Natural killer cell (primary cell): ENCODE measurements around the gene PLAC8L1. TPM values are rescaled to one million over a fixed set of nuclear protein-coding genes. Genes with fewer than 3 reads are reported as not detected.

Source experiments
- ATAC-seq, 3 donors: fragments of 150-1000 bp in 2 of 3; fragments of 200-7000 bp in 1 of 3; cut with Tn5 transposase; 1 replicate in 1 of 3; 2 replicates in 2 of 3; pipeline ENCODE4 v1.10.0; 2021; ENCODE audit warnings: mild to moderate bottlenecking in 2 of 3, moderate library complexity in 2 of 3
- DNase-seq, 2 donors: peaks; one replicate each; pipeline versions ENCODE4 v3.0.0 to v3.0.0-alpha.2; 2013 to 2021; ENCODE audit warnings: mixed read lengths in 1 of 2
- H3K27ac ChIP-seq: one replicate; pipeline ENCODE4 v1.5.1; 2013; ENCODE audit warnings: mild to moderate bottlenecking, low read length
- H3K27me3 ChIP-seq: one replicate; pipeline ENCODE4 v1.6.1; 2013; ENCODE audit warnings: low read length; ENCODE audit not compliant: control insufficient read depth, insufficient read depth
- H3K36me3 ChIP-seq: one replicate; pipeline ENCODE4 v1.6.1; 2013; ENCODE audit warnings: low read length; ENCODE audit not compliant: control insufficient read depth, insufficient read depth
- H3K4me1 ChIP-seq: one replicate; pipeline ENCODE4 v1.6.1; 2013; ENCODE audit warnings: low read length; ENCODE audit not compliant: control insufficient read depth, insufficient read depth
- H3K4me3 ChIP-seq: one replicate; pipeline ENCODE4 v1.5.1; 2013; ENCODE audit warnings: low read length
- H3K9me3 ChIP-seq: one replicate; pipeline ENCODE4 v1.6.1; 2013; ENCODE audit warnings: low read length; ENCODE audit not compliant: control insufficient read depth, insufficient read depth
- H3K27ac Mint-ChIP-seq, 2 donors: one replicate each; pipeline ENCODE4 v1.8.0; 2022; ENCODE audit warnings: mild to moderate bottlenecking in 2 of 2, mixed read lengths in 2 of 2, moderate library complexity in 1 of 2
- H3K27me3 Mint-ChIP-seq, 2 donors: one replicate each; pipeline ENCODE4 v1.8.0; 2022; ENCODE audit warnings: low read depth in 2 of 2, mixed read lengths in 2 of 2
- H3K36me3 Mint-ChIP-seq: one replicate; pipeline ENCODE4 v1.8.0; 2022; ENCODE audit warnings: mixed read lengths
- H3K4me1 Mint-ChIP-seq, 2 donors: one replicate each; pipeline ENCODE4 v1.8.0; 2022; ENCODE audit warnings: mixed read lengths in 2 of 2
- H3K4me3 Mint-ChIP-seq: one replicate; pipeline ENCODE4 v1.8.0; 2022; ENCODE audit warnings: mild to moderate bottlenecking, moderate library complexity, mixed read lengths
- H3K9me3 Mint-ChIP-seq, 2 donors: one replicate each; pipeline ENCODE4 v1.8.0; 2022; ENCODE audit warnings: mixed read lengths in 2 of 2
- CTCF ChIP-seq: fragments of 200-600 bp; IDR thresholded peaks from one replicate; pipeline ENCODE4 v1.8.0; 2022; ENCODE audit warnings: antibody characterized with exemption
- WGBS: methylation state at CpG from one replicate; pipeline ENCODE4 v1.1.7; 2013; ENCODE audit warnings: missing lambda C conversion rate; ENCODE audit not compliant: insufficient coverage; 5-methylcytosine and 5-hydroxymethylcytosine counted together
- intact Hi-C: fragments of 100-400 bp; cut with micrococcal nuclease; formaldehyde crosslinking; loops from one replicate; pipeline ENCODE4 v1.14.2; 2022
- total RNA-seq, 4 donors: library from RNA; stranded (reverse); fragments of 120-200 nt in 1 of 4; gene quantifications; one replicate each; pipeline versions ENCODE4 v1.2.3 to v1.2.4, GENCODE V29; 2013 to 2022

The PLAC8L1 gene
- total RNA-seq, 3 donors from 2014 or later (not counting 1 experiment from before 2014, with no cell fraction given): 0.45 TPM; not detected in 2

DNA sequence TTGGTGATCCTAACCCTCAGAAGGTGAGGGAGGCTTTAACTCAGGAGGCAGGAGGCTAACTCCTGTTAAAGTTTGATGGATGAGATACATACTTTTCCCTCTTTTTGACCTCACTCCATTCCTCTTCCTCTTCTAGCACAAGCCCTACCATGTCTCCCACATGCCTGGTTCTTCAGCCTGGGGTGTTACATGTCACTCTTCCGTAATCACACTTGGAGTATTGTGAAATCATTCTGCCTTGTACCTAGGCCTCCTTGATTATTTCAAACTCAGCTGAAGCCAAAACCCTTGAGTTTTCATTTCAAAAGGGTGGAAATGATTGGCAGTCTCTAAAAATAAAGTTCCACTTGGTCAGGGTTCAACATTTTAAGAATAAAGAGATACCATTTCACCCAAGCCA is 1.8 kb downstream of the PLAC8L1 start:
- H3K4me3 ChIP-seq: no peak overlapping the region
- no peaks in the 10 kb centered on the region for H3K27me3 ChIP-seq
- no peaks in the 10 kb centered on the region for H3K9me3 ChIP-seq
- DNase-seq (no peak), ATAC-seq (no peak)
- TF ChIP-seq CTCF: no peak
- no peaks in the 10 kb centered on the region for H3K9me3 Mint-ChIP-seq
- H3K36me3 ChIP-seq: no peaks in the 10 kb centered on the region
- intact Hi-C loops: no loop called here
- H3K4me1 ChIP-seq: no peaks in the 10 kb centered on the region
- no peaks in the 10 kb centered on the region for H3K4me1 Mint-ChIP-seq
- H3K27me3 Mint-ChIP-seq: no peaks in the 10 kb centered on the region
- no peaks in the 10 kb centered on the region for H3K36me3 Mint-ChIP-seq
- no peak overlapping the region for H3K27ac Mint-ChIP-seq
- no peak overlapping the region for H3K27ac ChIP-seq
- no peak overlapping the region for H3K4me3 Mint-ChIP-seq
- WGBS: 100% methylated on average over 1 of the region's 1 CpG

GRCh38 chr5:146101646-146102045 is 3.7 kb downstream of the PLAC8L1 start:
- DNase-seq: no peak
- no peak overlapping the region for H3K4me3 Mint-ChIP-seq
- Histone ChIP-seq H3K9me3 (no peaks in the 10 kb centered on the region), H3K27ac (no peak overlapping the region), H3K4me3 (no peak overlapping the region), H3K4me1 (no peaks in the 10 kb centered on the region), H3K36me3 (no peaks in the 10 kb centered on the region), H3K27me3 (no peaks in the 10 kb centered on the region)
- ATAC-seq: no peak
- no peaks in the 10 kb centered on the region for H3K36me3 Mint-ChIP-seq
- no peaks in the 10 kb centered on the region for H3K4me1 Mint-ChIP-seq
- intact Hi-C loops: no loop called here
- H3K27ac Mint-ChIP-seq: no peak overlapping the region
- no CpG with 5 or more reads among the region's 2 CpGs for WGBS
- no peaks in the 10 kb centered on the region for H3K27me3 Mint-ChIP-seq
- no peaks in the 10 kb centered on the region for H3K9me3 Mint-ChIP-seq
- TF ChIP-seq CTCF: no peak

GRCh38 chr5:146098047-146098446 is 7.3 kb downstream of the PLAC8L1 start:
- H3K36me3 Mint-ChIP-seq: no peaks in the 10 kb centered on the region
- Histone ChIP-seq H3K4me3 (no peak overlapping the region), H3K9me3 (no peaks in the 10 kb centered on the region), H3K27ac (no peak overlapping the region), H3K27me3 (no peaks in the 10 kb centered on the region), H3K36me3 (no peaks in the 10 kb centered on the region), H3K4me1 (no peaks in the 10 kb centered on the region)
- no peak for ATAC-seq
- H3K4me3 Mint-ChIP-seq: no peak overlapping the region
- H3K9me3 Mint-ChIP-seq: no peaks in the 10 kb centered on the region
- no peak for DNase-seq
- H3K27me3 Mint-ChIP-seq: no peaks in the 10 kb centered on the region
- H3K4me1 Mint-ChIP-seq: no peaks in the 10 kb centered on the region
- WGBS: 94% methylated on average over 6 of the region's 6 CpGs
- H3K27ac Mint-ChIP-seq: no peak overlapping the region
- no peak for TF ChIP-seq CTCF
- intact Hi-C loops: no loop called here

GRCh38 chr5:146091881-146092280 is 13.5 kb downstream of the PLAC8L1 start:
- TF ChIP-seq CTCF: no peak
- no peaks in the 10 kb centered on the region for H3K4me1 Mint-ChIP-seq
- H3K9me3 ChIP-seq: no peaks in the 10 kb centered on the region
- intact Hi-C loops: no loop called here
- no peaks in the 10 kb centered on the region for H3K9me3 Mint-ChIP-seq
- no peak for ATAC-seq
- no peak overlapping the region for H3K27ac ChIP-seq
- H3K4me3 Mint-ChIP-seq: no peak overlapping the region
- no peak for DNase-seq
- no peak overlapping the region for H3K27ac Mint-ChIP-seq
- no peaks in the 10 kb centered on the region for H3K36me3 ChIP-seq
- WGBS: 60% methylated on average over 1 of the region's 3 CpGs
- H3K4me3 ChIP-seq: no peak overlapping the region
- no peaks in the 10 kb centered on the region for H3K27me3 Mint-ChIP-seq
- H3K27me3 ChIP-seq: no peaks in the 10 kb centered on the region
- H3K4me1 ChIP-seq: no peaks in the 10 kb centered on the region
- H3K36me3 Mint-ChIP-seq: no peaks in the 10 kb centered on the region
